H1 (cell line): Measurements from ENCODE around the gene SLC24A4. TPM values are rescaled to one million over a fixed set of nuclear protein-coding genes. Genes with fewer than 3 reads are reported as not detected.

Source experiments
- CTCF ChIA-PET: fragments of 300-600 bp; sonication (Branson Sonifier 250); formaldehyde crosslinking; loops from one replicate; lab custom pipeline; 2021; ENCODE audit not compliant: partially characterized antibody; lab: Charles Lee
- POLR2A ChIA-PET: fragments of 300-600 bp; sonication (Branson Sonifier 250); formaldehyde crosslinking; loops from one replicate; lab custom pipeline; 2021; ENCODE audit warnings: inconsistent platforms; ENCODE audit not compliant: partially characterized antibody; lab: Charles Lee
- DNase-seq, 2 experiments: peaks; one replicate each; pipeline versions ENCODE4 v3.0.0 to v3.0.0-alpha.2; 2010 to 2022; ENCODE audit warnings: low spot score in 2 of 2, low read depth in 1 of 2, mixed read lengths in 1 of 2
- FAIRE-seq: peaks from 2 replicates; lab custom pipeline; 2011; peaks lifted over from hg19 to GRCh38; lab: Jason Lieb, UNC
- H2AFZ ChIP-seq: 2 replicates; pipeline ENCODE4 v1.8.1; 2012; ENCODE audit warnings: low read length, inconsistent platforms
- H2AK5ac ChIP-seq: 2 replicates; pipeline ENCODE4 v1.6.1; 2013; ENCODE audit warnings: low read depth, low read length
- H2BK120ac ChIP-seq: replicated peaks from 2 replicates; pipeline ENCODE3; 2013; ENCODE audit warnings: low read depth, low read length, inconsistent platforms
- H2BK12ac ChIP-seq: 2 replicates; pipeline ENCODE4 v1.6.1; 2013; ENCODE audit warnings: low read depth, low read length
- H2BK15ac ChIP-seq: 2 replicates; pipeline ENCODE4 v1.6.1; 2013; ENCODE audit warnings: low read length
- H2BK20ac ChIP-seq: 2 replicates; pipeline ENCODE4 v1.6.1; 2013; ENCODE audit warnings: low read length
- H2BK5ac ChIP-seq: 2 replicates; pipeline ENCODE4 v1.6.1; 2013; ENCODE audit warnings: low read depth, low read length
- H3K14ac ChIP-seq: 2 replicates; pipeline ENCODE4 v1.6.1; 2013; ENCODE audit warnings: inconsistent platforms; ENCODE audit not compliant: insufficient read length
- H3K18ac ChIP-seq: 2 replicates; pipeline ENCODE4 v1.6.1; 2013; ENCODE audit warnings: low read length; ENCODE audit errors: extremely low read depth
- H3K23ac ChIP-seq: 2 replicates; pipeline ENCODE4 v1.6.1; 2013; ENCODE audit warnings: inconsistent platforms; ENCODE audit not compliant: insufficient read length
- H3K23me2 ChIP-seq: 2 replicates; pipeline ENCODE4 v1.6.1; 2013; ENCODE audit warnings: low read depth, low read length
- H3K27ac ChIP-seq: 2 replicates; pipeline ENCODE4 v1.6.1; 2011; ENCODE audit warnings: low read depth, low read length, inconsistent platforms
- H3K27me3 ChIP-seq, 4 experiments: replicated peaks in 1 of 4; 1 replicate in 1 of 4; 2 replicates in 3 of 4; pipeline versions ENCODE4 v1.6.1 to v1.8.1; 2011 to 2013; ENCODE audit warnings: low read length in 3 of 4, mild to moderate bottlenecking in 3 of 4, inconsistent platforms in 2 of 4, mixed read lengths in 2 of 4, moderate library complexity in 1 of 4; ENCODE audit not compliant: control insufficient read depth in 3 of 4, insufficient read depth in 3 of 4; ENCODE audit errors: extremely low read depth in 1 of 4
- H3K36me3 ChIP-seq, 4 experiments: 2 replicates each; pipeline versions ENCODE4 v1.6.1 to v1.8.1; 2011 to 2013; ENCODE audit warnings: mild to moderate bottlenecking in 4 of 4, low read length in 3 of 4, moderate library complexity in 2 of 4, control low read depth in 1 of 4, inconsistent platforms in 1 of 4; ENCODE audit not compliant: insufficient read depth in 4 of 4, control insufficient read depth in 2 of 4
- H3K4ac ChIP-seq: replicated peaks from 2 replicates; pipeline ENCODE3; 2013; ENCODE audit warnings: low read length, low read depth, mixed read lengths, inconsistent platforms; ENCODE audit not compliant: insufficient read length
- H3K4me1 ChIP-seq, 4 experiments: replicated peaks in 1 of 4; 1 replicate in 1 of 4; 2 replicates in 3 of 4; pipeline versions ENCODE4 v1.6.1 to v1.8.1; 2011 to 2013; ENCODE audit warnings: low read length in 3 of 4, inconsistent platforms in 2 of 4, mixed read lengths in 1 of 4; ENCODE audit not compliant: insufficient read depth in 4 of 4, control insufficient read depth in 3 of 4
- H3K4me2 ChIP-seq, 2 experiments: 2 replicates each; pipeline versions ENCODE4 v1.6.1 to v1.8.1; 2011 to 2013; ENCODE audit warnings: low read depth in 2 of 2, low read length in 2 of 2, control low read depth in 1 of 2, inconsistent platforms in 1 of 2, mild to moderate bottlenecking in 1 of 2; ENCODE audit not compliant: insufficient read depth in 1 of 2
- H3K4me3 ChIP-seq, 4 experiments: fragments of 200-600, 300-600 bp in 1 of 4; sonication (generic), shearing (Covaris generic), sonication (Bioruptor Twin) in 1 of 4; 2 replicates each; pipeline versions ENCODE4 v1.5.1 to v1.8.1; 2011 to 2016; ENCODE audit warnings: low read length in 4 of 4, low read depth in 3 of 4, control low read depth in 2 of 4, inconsistent platforms in 2 of 4, mild to moderate bottlenecking in 2 of 4, mixed read lengths in 1 of 4, moderate library complexity in 1 of 4; ENCODE audit not compliant: insufficient read depth in 2 of 4; ENCODE audit errors: extremely low read depth in 1 of 4
- H3K56ac ChIP-seq: replicated peaks from 2 replicates; pipeline ENCODE3; 2013; ENCODE audit warnings: low read depth, mild to moderate bottlenecking, mixed read lengths, low read length, inconsistent platforms; ENCODE audit not compliant: insufficient read length
- H3K79me1 ChIP-seq: 2 replicates; pipeline ENCODE4 v1.6.1; 2013; ENCODE audit warnings: low read depth, low read length, control low read depth
- H3K79me2 ChIP-seq, 2 experiments: 2 replicates each; pipeline versions ENCODE4 v1.6.1 to v1.8.1; 2012 to 2013; ENCODE audit warnings: low read length in 2 of 2, mild to moderate bottlenecking in 2 of 2, inconsistent platforms in 1 of 2; ENCODE audit not compliant: insufficient read depth in 2 of 2, control insufficient read depth in 1 of 2
- H3K9ac ChIP-seq, 4 experiments: replicated peaks in 1 of 4; 1 replicate in 1 of 4; 2 replicates in 3 of 4; pipeline versions ENCODE4 v1.6.1 to v1.8.1; 2011 to 2013; ENCODE audit warnings: low read depth in 3 of 4, low read length in 3 of 4, control low read depth in 2 of 4, mild to moderate bottlenecking in 2 of 4, moderate library complexity in 2 of 4, inconsistent platforms in 1 of 4; ENCODE audit errors: extremely low read depth in 1 of 4
- H3K9me3 ChIP-seq, 2 experiments: 2 replicates each; pipeline versions ENCODE4 v1.6.1 to v1.8.1; 2012 to 2013; ENCODE audit warnings: mild to moderate bottlenecking in 2 of 2, moderate library complexity in 2 of 2, control low read depth in 1 of 2, inconsistent platforms in 1 of 2, low read depth in 1 of 2, low read length in 1 of 2, mixed read lengths in 1 of 2; ENCODE audit not compliant: insufficient read depth in 2 of 2
- H4K20me1 ChIP-seq, 2 experiments: replicated peaks in 1 of 2; 2 replicates each; pipeline versions ENCODE3 to v1.8.1; 2011 to 2013; ENCODE audit warnings: inconsistent platforms in 2 of 2, low read length in 2 of 2, mild to moderate bottlenecking in 1 of 2; ENCODE audit not compliant: insufficient read depth in 2 of 2, control insufficient read depth in 1 of 2
- H4K5ac ChIP-seq: 2 replicates; pipeline ENCODE4 v1.6.1; 2013; ENCODE audit warnings: low read length, low read depth, mixed read lengths, inconsistent platforms; ENCODE audit not compliant: insufficient read length
- H4K8ac ChIP-seq: 2 replicates; pipeline ENCODE4 v1.8.0; 2013; ENCODE audit warnings: mild to moderate bottlenecking, moderate library complexity, low read length, inconsistent platforms; ENCODE audit not compliant: insufficient read depth; ENCODE audit errors: extremely low read depth
- H4K91ac ChIP-seq: replicated peaks from 2 replicates; pipeline ENCODE3; 2013; ENCODE audit warnings: low read length, mixed read lengths, inconsistent platforms; ENCODE audit not compliant: insufficient read length
- ASH2L ChIP-seq: fragments of 200-600, 300-600 bp; sonication (generic); IDR thresholded peaks from one replicate; pipeline ENCODE4 v1.7.1; 2017; ENCODE audit warnings: low read length
- GABPA ChIP-seq: IDR thresholded peaks from 2 replicates; pipeline ENCODE4 v1.6.1; 2011; ENCODE audit warnings: mild to moderate bottlenecking, low read length, moderate library complexity, borderline replicate concordance; ENCODE audit not compliant: insufficient read depth
- PHF8 ChIP-seq: fragments of 200-600 bp; sonication (generic); conservative IDR thresholded peaks from 2 replicates; pipeline ENCODE4 v1.7.1; 2012; ENCODE audit warnings: low read depth, mild to moderate bottlenecking, inconsistent platforms, low read length, moderate library complexity
- POU5F1 ChIP-seq: IDR thresholded peaks from 2 replicates; pipeline ENCODE4 v1.6.1; 2011; ENCODE audit warnings: low read depth, mild to moderate bottlenecking, low read length, moderate library complexity
- RBBP5 ChIP-seq: IDR thresholded peaks from 2 replicates; pipeline ENCODE4 v1.7.1; 2012; ENCODE audit warnings: low read depth, mild to moderate bottlenecking, inconsistent platforms, low read length, moderate library complexity, borderline replicate concordance
- SAP30 ChIP-seq: fragments of 300-600 bp; sonication (generic); IDR thresholded peaks from 2 replicates; pipeline ENCODE4 v1.7.1; 2012; ENCODE audit warnings: low read length, moderate library complexity, mild to moderate bottlenecking, inconsistent platforms; ENCODE audit not compliant: insufficient read depth, insufficient replicate concordance
- SUZ12 ChIP-seq: fragments of 200-600 bp; sonication (generic); IDR thresholded peaks from 2 replicates; pipeline ENCODE4 v1.6.1; 2012; ENCODE audit warnings: mild to moderate bottlenecking, inconsistent platforms, low read length, moderate library complexity, mixed read lengths
- TAF7 ChIP-seq: optimal IDR thresholded peaks from 2 replicates; pipeline ENCODE3; 2011; ENCODE audit warnings: low read depth, mild to moderate bottlenecking, inconsistent platforms, low read length, moderate library complexity, borderline replicate concordance
- TEAD4 ChIP-seq: IDR thresholded peaks from 2 replicates; pipeline ENCODE4 v1.6.1; 2012; ENCODE audit warnings: low read depth, low read length, inconsistent platforms, mixed read lengths
- YY1 ChIP-seq: IDR thresholded peaks from 2 replicates; pipeline ENCODE4 v1.6.1; 2011; ENCODE audit warnings: low read depth, mild to moderate bottlenecking, low read length
- WGBS, 2 experiments: shearing (Covaris generic) in 1 of 2; methylation state at CpG; one replicate each; pipeline versions ENCODE4 v1.1.6 to v1.1.7; 2013 to 2015; ENCODE audit warnings: low lambda C conversion rate in 2 of 2, mixed read lengths in 2 of 2, inconsistent platforms in 1 of 2, low coverage in 1 of 2, missing lambda C conversion rate in 1 of 2; ENCODE audit not compliant: insufficient replicate concordance in 2 of 2, insufficient coverage in 1 of 2, insufficient read length in 1 of 2; ENCODE audit errors: extremely low coverage in 1 of 2, missing lambda C conversion rate in 1 of 2; 5-methylcytosine and 5-hydroxymethylcytosine counted together
- polyA plus RNA-seq, 7 experiments: library from polyadenylated mRNA; depleted of rRNA in 3 of 7; stranded (reverse) in 5 of 7; unstranded in 2 of 7; fragments of >200 nt in 5 of 7; fragments of 200-250 nt in 2 of 7; gene quantifications; 1 replicate in 5 of 7; 2 replicates in 1 of 7; 4 replicates in 1 of 7; pipeline versions ENCODE4 v1.2.1 to v1.2.3, GENCODE V29; 2011 to 2013; ENCODE audit warnings: missing spikeins in 2 of 7, mixed read lengths in 2 of 7
- total RNA-seq: library from RNA; stranded (reverse); fragmentation: NEBNext Ultra II Directional; extraction: Animal tissue kit (Norgen Biotek cat#: 25700); gene quantifications from 2 replicates; pipeline ENCODE4 v1.2.1, GENCODE V29; 2021

SLC24A4 gene
- total and polyA plus RNA-seq, 2 of the 8 experiments (the other 6 are each of a cell fraction or from before 2014, with no cell fraction given) = 0.27 to 0.89 TPM

GRCh38 chr14:92409043-92409442, 86.1 kb downstream of the SLC24A4 start:
- Histone ChIP-seq H3K56ac (no peak overlapping the region), H2BK120ac (no peak overlapping the region), H3K23me2 (no peaks in the 10 kb centered on the region; the same call in 1 of the 2 replicates), H4K91ac (no peak overlapping the region), H3K4me2 (no peak overlapping the region), H4K20me1 (no peaks in the 10 kb centered on the region), H3K4me1 (no peaks in the 10 kb centered on the region), H3K4ac (no peak overlapping the region), H2BK12ac (no peak overlapping the region), H3K9me3 (peaks cover 7 to 18% of the 10 kb centered on the region in 2 experiments; a peak in 2 of 4 replicates), H2AK5ac (no peak overlapping the region), H2BK15ac (no peak overlapping the region), H2BK5ac (no peak overlapping the region), H3K27me3 (no peaks in the 10 kb centered on the region), H3K18ac (no peak overlapping the region), H3K79me2 (no peaks in the 10 kb centered on the region), H3K36me3 (no peaks in the 10 kb centered on the region), H2AFZ (no peak overlapping the region), H3K4me3 (no peak overlapping the region), H2BK20ac (no peak overlapping the region), H3K79me1 (no peaks in the 10 kb centered on the region), H3K9ac (no peak overlapping the region), H4K8ac (no peak overlapping the region), H3K14ac (no peak overlapping the region), H3K23ac (no peak overlapping the region), H4K5ac (no peak overlapping the region), H3K27ac (no peak overlapping the region)
- CTCF ChIA-PET = interaction anchor here (0.6 to 1.3 kb wide), 5 partner anchors 18 to 379 kb away, joined by 3 to 5 read pairs (median 3); no protein-coding TSS in a partner anchor
- DNase-seq = no peak
- POLR2A ChIA-PET = no interaction called here
- FAIRE-seq = no peak
- WGBS, 2 experiments = 90% methylated on average over 6 of the region's 6 CpGs; no CpG with 5 or more reads in 1 of the 2 experiments
- TF ChIP-seq GABPA = no peak
- TF ChIP-seq ASH2L = no peak
- TF ChIP-seq POU5F1 = no peak
- TF ChIP-seq PHF8 = no peak
- TF ChIP-seq YY1 = no peak
- no peak for TF ChIP-seq TEAD4
- no peak for TF ChIP-seq TAF7
- no peak for TF ChIP-seq SUZ12
- no peak for TF ChIP-seq RBBP5
- TF ChIP-seq SAP30 = no peak
